ENCODE measurements around the gene TMEM63C. TPM values are rescaled to one million over a fixed set of nuclear protein-coding genes. Genes with fewer than 3 reads are reported as not detected.

Gene TMEM63C
- total RNA-seq, 2 experiments from 2014 or later, result 3.3 to 3.6 TPM

DNA sequence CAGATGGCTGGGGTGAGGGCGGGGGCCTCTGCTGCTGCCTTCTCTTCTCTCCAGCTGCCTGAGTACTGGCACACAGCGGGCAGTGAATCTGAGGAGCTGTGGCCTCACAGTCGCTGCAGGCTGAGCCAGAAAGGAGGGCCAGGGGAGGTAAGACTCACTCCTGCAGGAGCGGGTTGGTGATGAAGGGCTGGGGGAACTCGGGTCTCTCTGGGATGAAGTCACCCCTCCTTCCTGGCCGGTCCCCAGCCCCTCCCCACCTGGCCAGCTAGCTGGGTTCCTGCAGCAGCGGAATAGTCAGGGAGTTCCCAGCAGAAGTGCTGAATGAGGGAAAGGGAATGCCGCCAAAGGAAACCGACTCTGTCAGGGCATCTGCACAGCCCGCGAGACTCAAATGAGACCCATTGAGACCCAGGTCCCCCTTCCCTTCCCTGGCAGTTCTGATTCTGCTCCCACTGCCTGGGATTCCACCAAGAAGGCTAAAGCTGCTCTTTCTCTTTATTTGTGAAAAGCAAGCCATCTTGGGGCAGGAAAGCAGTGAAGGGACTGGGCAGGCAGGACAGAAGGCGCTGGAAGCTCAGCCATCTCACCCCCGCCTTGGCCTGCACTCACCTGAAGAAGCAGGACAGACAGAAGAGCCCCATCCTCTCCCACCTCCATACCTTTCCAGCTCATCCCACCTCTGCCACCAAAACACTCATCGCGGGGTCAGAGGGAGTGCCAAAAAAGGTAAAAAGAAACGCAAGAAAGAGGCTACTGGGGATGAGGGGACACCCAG, 84.2 kb downstream of the TMEM63C start:
- intact Hi-C loops (cut with micrococcal nuclease), result no loop called here
- Mint-ChIP-seq H3K36me3 (ENCODE audit: low read depth) (no peaks in the 10 kb centered on the region), H3K4me3 (no peak overlapping the region), H3K27me3 (peaks cover 28% of the 10 kb centered on the region), H3K27ac (no peak overlapping the region), H3K9me3 (peaks cover 2% of the 10 kb centered on the region), H3K4me1 (ENCODE audit: low read depth) (no peaks in the 10 kb centered on the region)
- CTCF ChIA-PET, result interaction anchor here (0.7 kb wide), 2 partner anchors 51 to 114 kb away, joined by 3 read pairs; no protein-coding TSS in a partner anchor
- DNase-seq (no peak), ATAC-seq (no peak)
- POLR2A ChIA-PET, result no interaction called here
- TF ChIP-seq, protein P1, sequence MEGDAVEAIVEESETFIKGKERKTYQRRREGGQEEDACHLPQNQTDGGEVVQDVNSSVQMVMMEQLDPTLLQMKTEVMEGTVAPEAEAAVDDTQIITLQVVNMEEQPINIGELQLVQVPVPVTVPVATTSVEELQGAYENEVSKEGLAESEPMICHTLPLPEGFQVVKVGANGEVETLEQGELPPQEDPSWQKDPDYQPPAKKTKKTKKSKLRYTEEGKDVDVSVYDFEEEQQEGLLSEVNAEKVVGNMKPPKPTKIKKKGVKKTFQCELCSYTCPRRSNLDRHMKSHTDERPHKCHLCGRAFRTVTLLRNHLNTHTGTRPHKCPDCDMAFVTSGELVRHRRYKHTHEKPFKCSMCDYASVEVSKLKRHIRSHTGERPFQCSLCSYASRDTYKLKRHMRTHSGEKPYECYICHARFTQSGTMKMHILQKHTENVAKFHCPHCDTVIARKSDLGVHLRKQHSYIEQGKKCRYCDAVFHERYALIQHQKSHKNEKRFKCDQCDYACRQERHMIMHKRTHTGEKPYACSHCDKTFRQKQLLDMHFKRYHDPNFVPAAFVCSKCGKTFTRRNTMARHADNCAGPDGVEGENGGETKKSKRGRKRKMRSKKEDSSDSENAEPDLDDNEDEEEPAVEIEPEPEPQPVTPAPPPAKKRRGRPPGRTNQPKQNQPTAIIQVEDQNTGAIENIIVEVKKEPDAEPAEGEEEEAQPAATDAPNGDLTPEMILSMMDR (IDR thresholded peaks at IDR 0.05), result no peak

DNA sequence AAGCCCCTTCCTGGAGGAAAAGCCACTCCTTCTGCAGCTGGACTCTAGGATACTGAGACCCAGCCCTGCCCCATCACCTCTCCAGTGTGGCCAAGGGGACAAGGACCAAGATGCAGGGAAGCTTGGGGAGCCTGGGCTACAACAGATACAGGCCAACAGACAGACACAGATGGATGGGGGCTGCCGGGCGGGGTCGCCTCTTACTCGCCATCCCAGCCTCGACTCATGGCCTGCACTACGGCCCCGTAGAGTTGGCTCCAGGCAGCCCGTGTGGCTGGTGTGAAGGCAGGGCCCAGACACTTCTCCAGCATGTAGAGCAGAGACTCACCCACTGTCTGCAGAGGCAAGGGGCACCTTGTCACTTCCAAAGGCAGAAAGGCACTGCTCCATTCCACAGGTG, 84.7 kb downstream of the TMEM63C start:
- ATAC-seq (no peak), DNase-seq (no peak)
- Mint-ChIP-seq H3K4me3 (no peak overlapping the region), H3K36me3 (ENCODE audit: low read depth) (no peaks in the 10 kb centered on the region), H3K27ac (no peak overlapping the region), H3K9me3 (peaks cover 2% of the 10 kb centered on the region), H3K4me1 (ENCODE audit: low read depth) (no peaks in the 10 kb centered on the region), H3K27me3 (peaks cover 31% of the 10 kb centered on the region)
- intact Hi-C loops (cut with micrococcal nuclease), result no loop called here
- POLR2A ChIA-PET, result no interaction called here
- TF ChIP-seq, protein P1 (IDR thresholded peaks at IDR 0.05), result no peak
- CTCF ChIA-PET, result interaction anchor here (0.7 kb wide), 1 partner anchor 115 kb away, joined by 3 read pairs; no protein-coding TSS in a partner anchor

DNA sequence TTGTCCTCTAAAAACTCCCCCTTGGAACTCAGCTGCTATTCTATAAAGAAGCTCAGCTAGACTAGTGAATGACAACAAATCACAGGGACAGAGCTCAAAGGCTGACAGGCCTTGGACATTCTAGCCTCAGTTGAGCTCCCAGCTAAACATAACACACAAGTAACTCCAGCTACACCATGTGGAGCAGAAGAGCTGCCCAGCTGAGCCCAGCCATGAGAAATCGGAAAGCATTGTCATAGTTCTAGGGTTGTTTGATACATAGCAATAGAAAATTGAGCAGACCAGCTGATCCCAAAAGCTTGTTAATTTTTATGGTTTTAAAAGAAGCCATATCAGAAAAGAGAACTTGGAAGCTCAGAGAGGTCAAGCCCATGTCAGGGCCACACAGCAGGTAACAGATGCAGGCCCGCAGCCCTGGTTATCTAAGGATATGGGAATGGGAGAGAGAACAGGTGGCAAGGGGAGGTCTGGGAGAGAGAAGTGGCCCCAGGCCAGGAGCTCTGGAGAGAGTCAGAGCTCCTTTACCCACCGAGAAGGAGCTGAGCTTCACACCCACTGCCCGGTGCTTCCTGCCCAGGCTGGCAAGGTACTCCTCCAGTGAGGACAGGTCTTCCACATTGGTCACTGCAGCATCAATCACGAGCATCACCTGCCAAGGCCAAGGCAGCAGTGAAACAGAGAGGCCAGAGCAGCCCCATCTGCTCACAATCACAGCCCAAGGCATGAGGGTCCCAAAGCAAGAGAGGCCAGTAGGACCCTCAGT, 86.5 kb downstream of the TMEM63C start:
- no peak overlapping the region for H3K27ac Mint-ChIP-seq
- H3K27me3 Mint-ChIP-seq, result peaks cover 30% of the 10 kb centered on the region
- ATAC-seq (no peak), DNase-seq (no peak)
- no peaks in the 10 kb centered on the region for H3K4me1 Mint-ChIP-seq (ENCODE audit: low read depth)
- H3K36me3 Mint-ChIP-seq (ENCODE audit: low read depth), result no peaks in the 10 kb centered on the region
- ChIA-PET POLR2A (interaction anchor here (1.0 kb wide), 1 partner anchor 30 kb away, joined by 3 read pairs; no protein-coding TSS in a partner anchor), CTCF (interaction anchor here (1.1 to 1.8 kb wide), 2 partner anchors 48 to 115 kb away, joined by 6 to 8 read pairs; no protein-coding TSS in a partner anchor)
- TF ChIP-seq, protein P1 (IDR thresholded peaks at IDR 0.05), result no peak
- H3K9me3 Mint-ChIP-seq, result peaks cover 2% of the 10 kb centered on the region
- H3K4me3 Mint-ChIP-seq, result no peak overlapping the region
- intact Hi-C loops (cut with micrococcal nuclease), result no loop called here

DNA sequence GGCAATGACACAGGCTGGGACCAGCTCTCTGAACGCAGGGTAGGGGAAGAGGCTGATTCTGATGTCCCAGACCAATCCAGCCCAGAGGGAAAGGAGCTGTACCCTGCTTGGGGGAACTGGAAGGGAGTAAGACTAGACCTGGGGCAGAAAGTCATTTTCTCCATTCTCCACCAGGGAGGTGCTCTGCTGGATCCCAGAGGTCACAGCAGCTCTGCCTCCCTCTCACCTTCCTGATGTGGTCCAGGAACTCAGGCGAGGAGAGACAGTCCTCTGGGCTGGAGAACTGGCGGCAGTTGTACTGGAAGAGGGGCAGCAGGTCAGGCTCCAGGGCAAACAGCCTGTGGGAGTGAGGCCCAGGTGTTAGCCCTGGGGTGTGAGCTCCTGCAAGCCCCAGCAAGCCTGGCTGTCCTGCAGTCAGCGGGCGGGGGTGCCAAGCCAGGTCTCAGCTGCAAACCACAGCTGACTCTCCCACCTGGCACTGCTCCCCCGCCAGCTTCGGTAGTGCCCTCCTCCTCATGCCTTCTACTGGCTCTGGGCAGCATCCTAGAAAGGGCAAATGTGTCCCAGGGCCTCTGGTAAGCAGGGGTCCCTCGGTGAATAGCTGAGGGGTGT, 87.5 kb downstream of the TMEM63C start:
- Mint-ChIP-seq H3K4me1 (ENCODE audit: low read depth) (no peaks in the 10 kb centered on the region), H3K27ac (no peak overlapping the region), H3K9me3 (peaks cover 2% of the 10 kb centered on the region), H3K36me3 (ENCODE audit: low read depth) (no peaks in the 10 kb centered on the region), H3K27me3 (peaks cover 30% of the 10 kb centered on the region), H3K4me3 (no peak overlapping the region)
- DNase-seq, result no peak
- CTCF ChIA-PET, result interaction anchor here (1.8 kb wide), 1 partner anchor 47 kb away, joined by 8 read pairs; no protein-coding TSS in a partner anchor
- POLR2A ChIA-PET, result interaction anchor here (0.6 to 0.9 kb wide), 2 partner anchors 134 to 158 kb away, joined by 3 read pairs; no protein-coding TSS in a partner anchor
- no peak for ATAC-seq
- intact Hi-C loops (cut with micrococcal nuclease), result no loop called here
- TF ChIP-seq, protein P1 (IDR thresholded peaks at IDR 0.05), result no peak

Data from activated CD8-positive, alpha-beta T cell treated with anti-CD3 and anti-CD28 coated beads for 36 hours (primary cell).